Adipocyte (in vitro differentiated cells): ENCODE data around the gene KIZ.

Experiments used
- DNase-seq: peaks from one replicate; pipeline ENCODE4 v3.0.0-alpha.2; 2015; ENCODE audit warnings: low read depth
- H3K27me3 ChIP-seq: replicated peaks from 2 replicates; pipeline ENCODE4 v1.7.0; 2013; ENCODE audit warnings: mild to moderate bottlenecking, low read length, moderate library complexity; ENCODE audit not compliant: control insufficient read depth, insufficient read depth
- H3K36me3 ChIP-seq: 2 replicates; pipeline ENCODE4 v1.7.0; 2013; ENCODE audit warnings: low read length, mild to moderate bottlenecking, moderate library complexity; ENCODE audit not compliant: control insufficient read depth, insufficient read depth, severe bottlenecking
- H3K4me1 ChIP-seq: 2 replicates; pipeline ENCODE4 v1.7.0; 2013; ENCODE audit warnings: mild to moderate bottlenecking, low read length, moderate library complexity; ENCODE audit not compliant: control insufficient read depth, insufficient read depth
- H3K4me3 ChIP-seq: 2 replicates; pipeline ENCODE4 v1.7.0; 2013; ENCODE audit warnings: mild to moderate bottlenecking, low read length, moderate library complexity
- H3K9ac ChIP-seq: 2 replicates; pipeline ENCODE4 v1.7.0; 2013; ENCODE audit warnings: mild to moderate bottlenecking, low read length, moderate library complexity
- H3K9me3 ChIP-seq: 2 replicates; pipeline ENCODE4 v1.7.0; 2013; ENCODE audit warnings: mild to moderate bottlenecking, low read length, moderate library complexity; ENCODE audit not compliant: control insufficient read depth

The KIZ gene

DNA sequence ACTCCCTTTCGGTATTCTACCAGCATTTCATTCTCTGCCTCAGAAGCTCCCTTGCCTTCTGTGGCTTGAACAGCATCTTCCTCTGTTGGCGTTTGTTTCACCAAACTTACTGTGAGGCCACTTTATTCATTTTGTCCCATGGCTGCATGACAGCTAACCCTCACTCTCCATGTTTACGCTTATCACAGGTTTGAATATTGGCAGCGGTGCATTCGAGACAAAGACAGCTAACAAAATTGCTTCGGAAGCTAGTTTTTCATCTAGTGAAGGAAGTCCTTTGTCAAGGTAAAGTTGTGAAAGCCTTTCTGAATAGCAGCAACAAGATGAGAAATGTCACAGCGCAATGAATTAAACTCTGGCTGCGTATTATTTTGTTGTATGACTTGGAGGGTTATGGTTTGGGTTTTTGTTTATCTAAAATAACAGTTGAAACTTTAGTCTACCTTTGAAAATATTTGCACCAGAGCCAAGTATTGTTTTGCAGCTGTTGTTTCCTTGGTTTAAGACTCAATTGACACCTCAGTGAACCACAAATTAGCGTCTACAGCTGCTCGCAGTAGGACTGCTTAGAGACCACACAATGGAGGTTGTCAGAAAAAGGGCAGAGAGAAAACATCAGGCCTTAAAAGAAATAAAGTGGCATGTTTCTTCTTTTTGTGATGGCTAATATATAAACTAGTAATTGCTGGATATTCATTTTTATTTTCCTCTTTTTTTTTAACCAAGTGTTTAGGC is 106.8 kb downstream of the KIZ start:
- no peak overlapping the region for H3K9ac ChIP-seq
- DNase-seq = no peak
- H3K4me3 ChIP-seq = no peak overlapping the region
- no peaks in the 10 kb centered on the region for H3K9me3 ChIP-seq
- peaks cover 11% of the 10 kb centered on the region for H3K4me1 ChIP-seq
- H3K36me3 ChIP-seq = peaks cover 29% of the 10 kb centered on the region
- H3K27me3 ChIP-seq = no peaks in the 10 kb centered on the region

DNA sequence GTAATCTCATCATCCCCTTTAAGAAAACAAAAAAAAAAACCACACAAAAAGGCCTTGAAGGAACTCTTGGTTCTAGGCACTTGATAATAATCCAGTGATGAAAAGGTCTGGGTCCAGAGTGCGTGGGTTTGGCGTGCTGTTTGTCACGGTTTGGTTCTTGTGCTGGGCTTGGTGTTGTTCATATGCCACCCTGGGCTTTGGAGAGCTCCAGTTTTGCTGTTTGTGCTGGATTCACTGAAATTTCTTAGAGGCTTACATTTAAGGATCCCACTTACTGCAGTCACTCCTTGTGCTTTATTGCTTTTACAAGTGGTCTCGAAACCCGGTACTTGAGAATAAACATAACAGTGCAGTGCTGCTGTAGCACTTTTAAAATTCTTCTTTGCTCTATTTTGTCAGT is 108.4 kb downstream of the KIZ start:
- no peaks in the 10 kb centered on the region for H3K27me3 ChIP-seq
- peaks cover 24% of the 10 kb centered on the region for H3K36me3 ChIP-seq
- no peak overlapping the region for H3K4me3 ChIP-seq
- H3K9ac ChIP-seq = no peak overlapping the region
- no peak for DNase-seq
- peaks cover 7% of the 10 kb centered on the region for H3K4me1 ChIP-seq
- H3K9me3 ChIP-seq = no peaks in the 10 kb centered on the region

DNA sequence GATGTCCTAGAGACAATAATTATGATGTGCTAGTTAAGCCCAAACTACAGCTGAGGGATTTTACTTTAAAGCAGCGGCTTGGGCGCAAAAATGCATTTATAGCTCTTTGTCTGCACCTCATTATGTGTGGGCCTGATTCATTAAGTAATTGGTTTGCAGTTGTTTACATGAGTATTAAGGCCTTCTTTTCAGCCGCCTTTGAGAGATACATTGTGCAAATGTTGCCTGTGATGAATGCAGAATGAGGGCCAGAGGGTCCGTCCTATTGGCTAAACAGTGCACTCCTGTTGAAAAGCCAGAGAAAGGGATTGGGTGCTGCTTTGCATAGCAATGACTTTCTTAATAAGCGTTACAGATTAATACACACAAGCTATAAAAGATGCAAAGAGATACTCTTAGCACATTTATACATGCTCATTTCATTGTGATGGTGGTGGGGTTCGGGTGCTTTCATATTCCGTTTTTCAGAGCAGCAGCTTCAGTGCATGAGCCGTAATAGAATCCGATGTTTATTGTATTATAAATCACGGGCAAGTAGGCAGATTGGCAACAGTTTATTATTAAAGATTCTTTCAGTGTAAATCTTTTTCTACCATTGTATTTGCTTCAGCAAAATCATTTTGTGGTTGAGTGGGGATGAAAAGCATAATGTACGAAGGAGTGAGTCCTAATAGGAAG is 109.1 kb downstream of the KIZ start:
- Histone ChIP-seq H3K4me3 (no peak overlapping the region), H3K27me3 (no peaks in the 10 kb centered on the region), H3K9ac (no peak overlapping the region), H3K36me3 (peaks cover 19% of the 10 kb centered on the region), H3K4me1 (peaks cover 7% of the 10 kb centered on the region), H3K9me3 (no peaks in the 10 kb centered on the region)
- DNase-seq = no peak

DNA sequence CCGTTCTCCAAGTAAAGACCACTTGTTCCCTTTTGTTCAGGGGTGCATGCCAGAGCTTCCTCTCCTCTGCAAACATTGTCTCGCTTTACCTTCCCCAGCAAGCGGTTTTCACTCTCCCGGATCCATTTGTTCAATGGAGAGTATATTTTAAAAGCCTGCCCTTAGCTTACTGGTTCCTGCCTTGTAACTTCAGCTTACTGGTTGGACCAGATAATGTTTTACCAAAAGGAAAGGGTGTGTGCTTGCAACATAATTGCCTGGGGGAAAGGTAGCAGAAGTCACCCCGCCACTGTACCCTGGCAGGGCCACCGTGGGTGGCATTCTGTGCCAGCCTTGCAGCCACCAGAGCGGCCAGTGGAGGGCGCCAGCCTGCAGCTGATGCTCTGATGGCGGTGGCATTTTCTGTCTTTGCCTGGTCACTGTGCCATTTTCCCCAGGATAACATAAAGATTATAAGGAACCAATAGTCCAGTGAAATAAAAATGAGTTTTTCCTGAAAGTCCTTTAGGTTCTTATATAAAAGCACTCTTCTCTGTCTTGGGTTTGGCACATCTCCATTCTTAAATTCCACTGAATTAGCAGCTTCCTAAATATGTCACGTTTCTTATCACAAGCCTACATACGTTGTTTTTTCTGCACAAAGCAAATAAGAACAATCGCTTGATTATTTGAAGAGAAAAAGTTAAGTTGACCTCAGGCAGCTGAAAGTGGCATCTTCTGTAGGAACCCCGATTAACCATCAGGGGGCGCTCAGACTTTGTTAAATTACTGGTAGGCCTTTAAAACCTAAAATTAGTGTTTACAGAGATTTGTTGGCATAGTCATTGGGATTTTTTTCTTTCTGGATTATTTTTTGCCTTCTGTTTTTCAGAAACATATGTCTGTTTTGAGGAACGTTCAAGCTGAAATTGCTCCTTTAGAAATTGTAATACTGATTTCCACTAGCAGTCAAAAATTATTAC is 109.9 kb downstream of the KIZ start:
- H3K27me3 ChIP-seq = no peaks in the 10 kb centered on the region
- peaks cover 11% of the 10 kb centered on the region for H3K36me3 ChIP-seq
- no peaks in the 10 kb centered on the region for H3K9me3 ChIP-seq
- H3K4me1 ChIP-seq = peaks cover 7% of the 10 kb centered on the region
- peak overlapping the region; percentile 33 for H3K9ac ChIP-seq
- H3K4me3 ChIP-seq = no peak overlapping the region
- peak; percentile 87 for DNase-seq

DNA sequence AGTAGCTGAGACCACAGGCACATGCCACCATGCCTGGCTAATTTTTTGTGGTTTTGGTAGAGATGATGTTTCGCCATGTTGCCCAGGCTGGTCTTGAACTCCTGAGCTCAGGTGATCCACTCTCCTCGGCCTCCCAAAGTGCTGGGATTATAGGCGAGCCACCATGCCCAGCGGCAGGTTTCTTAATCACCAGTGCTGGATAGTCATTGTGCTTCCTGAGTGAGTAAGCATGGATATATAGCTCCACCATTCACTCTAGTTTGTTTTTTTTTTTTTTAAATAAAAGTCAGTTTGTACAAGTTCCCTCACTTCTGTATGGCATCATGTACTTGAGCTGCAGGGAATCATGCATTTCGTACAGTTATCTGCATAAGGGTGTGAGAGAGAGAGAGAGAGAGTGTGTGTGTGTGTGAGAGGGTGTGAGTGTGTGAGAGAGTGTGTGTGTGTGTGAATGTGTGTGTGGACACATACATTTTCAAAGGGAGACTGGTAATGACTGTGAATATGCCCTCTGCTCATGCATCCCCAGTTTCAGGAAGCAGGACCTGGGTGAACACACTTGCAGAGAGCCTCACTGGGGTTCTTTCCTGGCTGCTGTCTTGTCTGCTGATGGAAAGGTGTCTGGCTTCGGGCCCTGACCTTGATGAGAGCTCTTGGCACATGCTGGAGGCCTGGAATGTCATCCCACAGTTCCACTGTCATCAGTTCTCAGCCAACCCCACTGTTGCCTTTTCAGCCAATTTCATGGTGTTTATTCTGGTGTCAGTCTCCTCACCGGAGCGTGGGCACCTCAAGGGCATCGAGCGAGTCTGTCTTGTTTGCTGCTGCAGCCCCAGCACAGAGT is 112.3 kb downstream of the KIZ start:
- DNase-seq = no peak
- no peak overlapping the region for H3K4me3 ChIP-seq
- peaks cover 2% of the 10 kb centered on the region for H3K36me3 ChIP-seq
- no peaks in the 10 kb centered on the region for H3K27me3 ChIP-seq
- H3K9me3 ChIP-seq = no peaks in the 10 kb centered on the region
- peaks cover 7% of the 10 kb centered on the region for H3K4me1 ChIP-seq
- H3K9ac ChIP-seq = no peak overlapping the region

DNA sequence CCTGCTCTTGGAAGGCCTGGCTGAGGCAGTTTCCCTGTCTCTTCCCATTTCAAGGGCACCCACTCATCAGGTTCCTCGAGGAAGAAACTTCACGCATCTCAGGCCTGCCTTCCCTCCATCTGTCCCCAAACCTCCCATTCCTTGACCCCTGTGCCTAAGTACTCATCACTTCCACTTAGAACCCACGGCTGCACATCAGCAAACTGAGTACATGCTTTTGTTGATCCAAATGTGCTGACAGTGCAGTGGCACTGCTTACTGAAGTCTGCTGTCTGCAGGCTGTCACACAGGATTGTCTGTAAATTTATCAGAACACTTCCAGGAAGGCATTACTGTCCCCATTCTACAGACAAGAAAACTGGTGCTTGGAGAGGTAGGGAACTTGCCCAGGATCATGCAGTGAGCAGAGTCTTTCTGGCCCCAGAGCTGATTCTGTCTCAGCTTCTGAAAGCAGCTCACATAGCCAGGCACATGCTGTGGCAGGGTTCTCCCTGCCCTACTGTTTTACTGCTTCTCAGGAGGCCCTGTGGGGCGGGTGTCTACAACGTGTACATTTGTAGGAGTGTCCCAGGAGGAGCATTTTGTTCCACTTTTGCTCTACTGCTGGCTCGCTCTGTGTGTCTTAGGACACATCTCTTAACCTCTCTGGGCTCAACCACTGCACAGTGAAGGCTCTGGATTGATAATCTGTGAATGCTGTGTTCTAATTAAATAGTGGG is 113.1 kb downstream of the KIZ start:
- H3K27me3 ChIP-seq = no peaks in the 10 kb centered on the region
- H3K36me3 ChIP-seq = peaks cover 4% of the 10 kb centered on the region
- H3K9ac ChIP-seq = no peak overlapping the region
- H3K4me1 ChIP-seq = peaks cover 7% of the 10 kb centered on the region
- no peaks in the 10 kb centered on the region for H3K9me3 ChIP-seq
- H3K4me3 ChIP-seq = no peak overlapping the region
- DNase-seq = no peak

DNA sequence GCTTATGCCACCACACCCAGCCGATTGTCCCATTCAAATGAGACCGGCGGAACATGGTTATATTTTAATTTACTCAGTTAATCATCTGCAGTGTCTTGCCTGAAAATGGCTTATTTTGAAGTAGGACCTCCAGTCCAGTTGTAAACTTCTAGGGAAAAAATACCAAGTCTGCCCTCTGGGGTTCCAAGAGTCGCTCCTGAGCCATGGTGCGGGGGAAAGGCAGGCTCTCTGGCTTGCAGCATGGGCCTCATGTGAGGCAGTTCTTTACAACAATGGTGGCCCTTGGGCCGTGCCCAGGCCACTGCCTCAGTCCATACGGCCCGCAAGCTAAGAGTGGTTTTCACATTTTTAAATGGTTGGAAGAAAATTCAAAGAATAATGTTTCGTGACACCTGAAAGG is 114.5 kb downstream of the KIZ start:
- H3K9me3 ChIP-seq = no peaks in the 10 kb centered on the region

DNA sequence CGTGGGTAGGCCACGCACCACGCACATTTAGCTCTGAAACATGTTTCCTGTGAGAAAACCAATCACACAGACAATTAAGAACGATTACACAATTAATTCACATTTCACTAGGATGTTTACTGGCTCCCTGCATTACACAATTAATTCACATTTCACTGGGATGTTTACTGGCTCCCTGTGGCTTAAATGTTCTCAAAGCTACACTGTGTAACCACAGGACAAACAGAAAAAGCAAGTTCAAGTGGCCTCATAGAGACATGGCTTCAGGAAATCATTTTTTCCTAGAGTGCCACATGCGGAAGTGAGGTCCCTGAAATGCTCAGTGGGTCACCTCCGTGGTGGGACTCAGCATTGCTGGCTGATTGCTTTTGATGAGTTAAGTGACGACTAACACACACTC is 115.5 kb downstream of the KIZ start:
- Histone ChIP-seq H3K36me3 (peaks cover 21% of the 10 kb centered on the region), H3K9me3 (no peaks in the 10 kb centered on the region), H3K4me3 (no peak overlapping the region), H3K4me1 (no peaks in the 10 kb centered on the region), H3K27me3 (no peaks in the 10 kb centered on the region), H3K9ac (no peak overlapping the region)
- no peak for DNase-seq

More for the DNA sequence above, 114.5 kb downstream of the KIZ start:
- Histone ChIP-seq H3K36me3 (peaks cover 14% of the 10 kb centered on the region), H3K4me3 (no peak overlapping the region), H3K27me3 (no peaks in the 10 kb centered on the region), H3K9ac (no peak overlapping the region), H3K4me1 (peaks cover 6% of the 10 kb centered on the region)
- no peak for DNase-seq

DNA sequence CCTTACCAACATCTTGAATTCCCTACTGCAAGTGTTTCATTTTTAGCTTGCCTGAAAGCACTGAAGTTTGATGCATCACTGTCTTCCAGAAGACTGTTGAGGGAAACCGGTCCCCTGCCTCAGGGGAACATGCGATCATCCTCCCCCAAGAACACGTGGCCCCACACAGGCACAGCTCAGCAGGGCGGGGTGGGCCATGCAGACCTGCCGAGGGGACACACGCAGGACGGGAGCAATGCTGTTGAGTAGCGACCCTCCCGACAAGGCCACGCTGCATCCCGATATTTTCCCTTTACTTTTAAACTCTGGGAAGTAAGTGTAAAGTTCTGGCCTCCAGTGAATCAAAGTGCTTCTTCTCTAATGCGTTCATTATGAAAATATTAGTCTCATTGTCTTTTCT is 117.9 kb downstream of the KIZ start:
- Histone ChIP-seq H3K27me3 (no peaks in the 10 kb centered on the region), H3K9me3 (no peaks in the 10 kb centered on the region), H3K36me3 (peaks cover 21% of the 10 kb centered on the region), H3K9ac (no peak overlapping the region), H3K4me3 (no peak overlapping the region), H3K4me1 (no peaks in the 10 kb centered on the region)
- DNase-seq = no peak

DNA sequence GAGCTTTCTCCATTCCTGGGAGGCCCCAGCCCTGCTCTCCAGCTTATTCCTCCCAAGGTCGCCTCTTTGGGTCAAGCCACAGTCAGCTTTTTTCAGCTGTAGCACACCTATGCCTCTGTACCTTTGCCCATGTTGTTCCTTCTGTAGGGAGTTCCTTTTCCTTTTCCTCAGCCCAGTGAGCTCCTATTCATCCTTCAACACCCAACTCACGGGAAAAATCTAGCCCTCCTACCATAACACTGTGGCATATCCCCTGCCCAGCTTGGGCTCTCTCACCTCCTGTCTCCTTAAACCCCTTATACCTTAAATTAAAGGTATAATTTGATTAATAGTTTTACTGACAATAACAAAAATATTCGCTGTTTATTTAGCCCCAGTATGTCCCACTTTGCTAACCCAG is 118.9 kb downstream of the KIZ start:
- no peaks in the 10 kb centered on the region for H3K27me3 ChIP-seq
- no peak overlapping the region for H3K4me3 ChIP-seq
- H3K4me1 ChIP-seq = no peaks in the 10 kb centered on the region
- H3K36me3 ChIP-seq = peaks cover 21% of the 10 kb centered on the region
- DNase-seq = no peak
- H3K9me3 ChIP-seq = no peaks in the 10 kb centered on the region
- H3K9ac ChIP-seq = no peak overlapping the region
